ENCODE data around the gene MUC7. TPM values are rescaled to one million over a fixed set of nuclear protein-coding genes. Genes with fewer than 3 reads are reported as not detected.
"Not testable (repeated sequence)": the region's sequence is repeated elsewhere in the genome, so short reads cannot be mapped to it uniquely, and the experiment has no call there.

MUC7 gene
- total RNA-seq, 1 donor from 2014 or later = not detected

GRCh38 chr4:70449220-70449619 lies 22.8 kb upstream of the MUC7 start:
- Mint-ChIP-seq H3K4me1 (ENCODE audit: unreplicated experiment) (no peaks in the 10 kb centered on the region), H3K27ac (no peak overlapping the region), H3K9me3 (peaks cover 5% of the 10 kb centered on the region), H3K36me3 (no peaks in the 10 kb centered on the region), H3K4me3 (no peak overlapping the region), H3K27me3 (no peaks in the 10 kb centered on the region)
- TF ChIP-seq CTCF (conservative IDR thresholded peaks at IDR 0.05) = no peak
- no peak for DNase-seq (ENCODE audit: extremely low spot score, unreplicated experiment)

- TF ChIP-seq CTCF (conservative IDR thresholded peaks at IDR 0.05) = no peak
- DNase-seq (ENCODE audit: extremely low spot score, unreplicated experiment) = no peak
- H3K36me3 Mint-ChIP-seq = no peaks in the 10 kb centered on the region
- H3K4me1 Mint-ChIP-seq (ENCODE audit: unreplicated experiment) = no peaks in the 10 kb centered on the region
- H3K27ac Mint-ChIP-seq = no peak overlapping the region
- H3K4me3 Mint-ChIP-seq = no peak overlapping the region
- H3K9me3 Mint-ChIP-seq = peaks cover 5% of the 10 kb centered on the region
- no peaks in the 10 kb centered on the region for H3K27me3 Mint-ChIP-seq
Observed at GRCh38 chr4:70452946-70453345, 19.1 kb upstream of the MUC7 start.

GRCh38 chr4:70463335-70463734 lies 8.7 kb upstream of the MUC7 start:
- H3K27ac Mint-ChIP-seq = no peak overlapping the region
- DNase-seq (ENCODE audit: extremely low spot score, unreplicated experiment) = no peak
- no peak for TF ChIP-seq CTCF (conservative IDR thresholded peaks at IDR 0.05)
- H3K27me3 Mint-ChIP-seq = no peaks in the 10 kb centered on the region
- H3K4me1 Mint-ChIP-seq (ENCODE audit: unreplicated experiment) = no peaks in the 10 kb centered on the region
- no peaks in the 10 kb centered on the region for H3K9me3 Mint-ChIP-seq
- H3K36me3 Mint-ChIP-seq = no peaks in the 10 kb centered on the region
- H3K4me3 Mint-ChIP-seq = no peak overlapping the region

GRCh38 chr4:70473679-70474078 lies 1.7 kb downstream of the MUC7 start:
- H3K27me3 Mint-ChIP-seq = no peaks in the 10 kb centered on the region
- no peaks in the 10 kb centered on the region for H3K36me3 Mint-ChIP-seq
- no peak for TF ChIP-seq CTCF (conservative IDR thresholded peaks at IDR 0.05)
- no peak for DNase-seq (ENCODE audit: extremely low spot score, unreplicated experiment)
- H3K4me1 Mint-ChIP-seq (ENCODE audit: unreplicated experiment) = no peaks in the 10 kb centered on the region
- H3K9me3 Mint-ChIP-seq = no peaks in the 10 kb centered on the region
- no peak overlapping the region for H3K4me3 Mint-ChIP-seq
- H3K27ac Mint-ChIP-seq = no peak overlapping the region

- Mint-ChIP-seq H3K27me3 (peaks cover 4% of the 10 kb centered on the region), H3K4me3 (no peak overlapping the region), H3K36me3 (no peaks in the 10 kb centered on the region), H3K9me3 (no peaks in the 10 kb centered on the region), H3K27ac (no peak overlapping the region), H3K4me1 (ENCODE audit: unreplicated experiment) (no peaks in the 10 kb centered on the region)
- no peak for TF ChIP-seq CTCF (conservative IDR thresholded peaks at IDR 0.05)
- DNase-seq (ENCODE audit: extremely low spot score, unreplicated experiment) = no peak
Observed at GRCh38 chr4:70488748-70489147, 16.8 kb downstream of the MUC7 start.

GRCh38 chr4:70496231-70496630 lies 24.2 kb downstream of the MUC7 start:
- no peaks in the 10 kb centered on the region for H3K9me3 Mint-ChIP-seq
- H3K36me3 Mint-ChIP-seq = no peaks in the 10 kb centered on the region
- DNase-seq (ENCODE audit: extremely low spot score, unreplicated experiment) = no peak
- no peaks in the 10 kb centered on the region for H3K4me1 Mint-ChIP-seq (ENCODE audit: unreplicated experiment)
- no peak overlapping the region for H3K4me3 Mint-ChIP-seq
- H3K27ac Mint-ChIP-seq = no peak overlapping the region
- peaks cover 4% of the 10 kb centered on the region for H3K27me3 Mint-ChIP-seq
- TF ChIP-seq CTCF (conservative IDR thresholded peaks at IDR 0.05) = no peak

- H3K4me3 Mint-ChIP-seq; H3K9me3 Mint-ChIP-seq; H3K36me3 Mint-ChIP-seq; H3K27me3 Mint-ChIP-seq; DNase-seq (ENCODE audit: extremely low spot score, unreplicated experiment); H3K27ac Mint-ChIP-seq; H3K4me1 Mint-ChIP-seq (ENCODE audit: unreplicated experiment): not testable (repeated sequence)
Observed at GRCh38 chr4:70501838-70502237, 29.8 kb downstream of the MUC7 start.

Data from type B pancreatic cell (in vitro differentiated cells).